SK-N-MC (cell line): Measurements from ENCODE around the gene CDH3.

ENCODE experiments used
- DNase-seq: peaks from one replicate; pipeline ENCODE4 v3.0.0-alpha.2; 2011; ENCODE audit warnings: low read depth, low spot score
- H3K27ac ChIP-seq: fragments of 200-600 bp; sonication (generic); 2 replicates; pipeline ENCODE4 v1.5.1; 2016; ENCODE audit warnings: mixed run types
- H3K36me3 ChIP-seq: fragments of 200-600 bp; sonication (generic); 2 replicates; pipeline ENCODE4 v1.6.1; 2017; ENCODE audit warnings: antibody characterized with exemption, low read length, mixed read lengths; ENCODE audit not compliant: insufficient read depth
- H3K4me3 ChIP-seq: fragments of 200-600 bp; sonication (generic); 2 replicates; pipeline ENCODE4 v1.5.1; 2016
- H3K9ac ChIP-seq: fragments of 200-600 bp; sonication (generic); 2 replicates; pipeline ENCODE4 v1.8.0; 2017; ENCODE audit warnings: mixed run types, mixed read lengths; ENCODE audit not compliant: insufficient read length
- H3K9me3 ChIP-seq: fragments of 200-600 bp; sonication (generic); 2 replicates; pipeline ENCODE4 v1.6.1; 2017; ENCODE audit warnings: low read depth, mild to moderate bottlenecking, antibody characterized with exemption, low read length, moderate library complexity, mixed read lengths
- EZH2 ChIP-seq: fragments of 200-600 bp; sonication (generic); IDR thresholded peaks from one replicate; pipeline ENCODE4 v1.6.1; 2017; ENCODE audit warnings: antibody characterized with exemption
- FOXP2 ChIP-seq: optimal IDR thresholded peaks from 2 replicates; pipeline ENCODE3; 2011; ENCODE audit warnings: mild to moderate bottlenecking, moderate library complexity; ENCODE audit not compliant: insufficient read depth; ENCODE audit errors: extremely low read length, control extremely low read depth
- POLR2AphosphoS5 ChIP-seq: IDR thresholded peaks from 2 replicates; pipeline ENCODE4 v1.6.1; 2012; ENCODE audit warnings: mild to moderate bottlenecking, low read depth, low read length, borderline replicate concordance

The CDH3 gene

GRCh38 chr16:68681038-68681437, 35.9 kb downstream of the CDH3 start:
- H3K9ac ChIP-seq, result no peak overlapping the region
- no peak for DNase-seq
- no peaks in the 10 kb centered on the region for H3K9me3 ChIP-seq
- H3K4me3 ChIP-seq, result no peak overlapping the region
- H3K36me3 ChIP-seq, result no peaks in the 10 kb centered on the region
- TF ChIP-seq EZH2, result no peak
- TF ChIP-seq POLR2AphosphoS5, result no peak
- no peak for TF ChIP-seq FOXP2
- no peak overlapping the region for H3K27ac ChIP-seq

GRCh38 chr16:68685685-68686478, 40.8 kb downstream of the CDH3 start:
- Histone ChIP-seq H3K27ac (no peak overlapping the region), H3K9me3 (no peaks in the 10 kb centered on the region), H3K4me3 (no peak overlapping the region), H3K9ac (no peak overlapping the region), H3K36me3 (no peaks in the 10 kb centered on the region)
- no peak for DNase-seq
- TF ChIP-seq FOXP2 (no peak), POLR2AphosphoS5 (no peak), EZH2 (no peak)

GRCh38 chr16:68686905-68687304, 41.8 kb downstream of the CDH3 start:
- Histone ChIP-seq H3K27ac (no peak overlapping the region), H3K4me3 (no peak overlapping the region), H3K36me3 (no peaks in the 10 kb centered on the region), H3K9me3 (no peaks in the 10 kb centered on the region), H3K9ac (no peak overlapping the region)
- DNase-seq, result no peak
- TF ChIP-seq EZH2, result no peak
- no peak for TF ChIP-seq FOXP2
- TF ChIP-seq POLR2AphosphoS5, result no peak

DNA sequence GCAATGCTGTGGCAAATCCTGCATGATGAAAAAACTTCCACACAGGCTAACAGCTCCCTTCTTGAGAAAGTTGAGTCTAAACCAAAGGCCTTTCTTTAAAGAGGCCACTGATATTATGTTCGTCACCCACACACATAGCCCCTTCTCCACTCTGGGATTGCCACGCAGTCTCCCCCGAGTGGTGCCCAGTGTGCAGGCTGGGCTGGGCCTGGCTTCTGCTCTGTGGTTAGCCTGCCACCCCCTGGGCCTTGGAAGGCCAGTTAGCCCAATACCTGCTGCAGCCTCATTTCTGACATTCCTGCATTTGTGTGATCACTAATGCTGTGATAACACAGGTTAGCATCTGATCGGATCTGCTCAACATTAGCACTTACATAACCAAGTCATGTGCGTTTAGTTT, 44.8 kb downstream of the CDH3 start:
- H3K27ac ChIP-seq, result no peak overlapping the region
- no peak for TF ChIP-seq POLR2AphosphoS5
- no peak for TF ChIP-seq EZH2
- no peak for TF ChIP-seq FOXP2
- no peak for DNase-seq
- H3K9ac ChIP-seq, result no peak overlapping the region
- no peak overlapping the region for H3K4me3 ChIP-seq
- H3K9me3 ChIP-seq, result no peaks in the 10 kb centered on the region
- H3K36me3 ChIP-seq, result no peaks in the 10 kb centered on the region

- TF ChIP-seq POLR2AphosphoS5 (no peak), FOXP2 (no peak), EZH2 (no peak)
- Histone ChIP-seq H3K9ac (no peak overlapping the region), H3K4me3 (no peak overlapping the region), H3K9me3 (no peaks in the 10 kb centered on the region), H3K36me3 (no peaks in the 10 kb centered on the region), H3K27ac (no peak overlapping the region)
- DNase-seq, result no peak
Observed at GRCh38 chr16:68695575-68695974, 50.5 kb downstream of the CDH3 start.

- H3K4me3 ChIP-seq, result no peak overlapping the region
- DNase-seq, result no peak
- TF ChIP-seq POLR2AphosphoS5, result no peak
- no peak for TF ChIP-seq FOXP2
- TF ChIP-seq EZH2, result no peak
- no peaks in the 10 kb centered on the region for H3K9me3 ChIP-seq
- H3K27ac ChIP-seq, result no peak overlapping the region
- no peaks in the 10 kb centered on the region for H3K36me3 ChIP-seq
- H3K9ac ChIP-seq, result no peak overlapping the region
Observed at GRCh38 chr16:68696514-68696913, 51.4 kb downstream of the CDH3 start.

DNA sequence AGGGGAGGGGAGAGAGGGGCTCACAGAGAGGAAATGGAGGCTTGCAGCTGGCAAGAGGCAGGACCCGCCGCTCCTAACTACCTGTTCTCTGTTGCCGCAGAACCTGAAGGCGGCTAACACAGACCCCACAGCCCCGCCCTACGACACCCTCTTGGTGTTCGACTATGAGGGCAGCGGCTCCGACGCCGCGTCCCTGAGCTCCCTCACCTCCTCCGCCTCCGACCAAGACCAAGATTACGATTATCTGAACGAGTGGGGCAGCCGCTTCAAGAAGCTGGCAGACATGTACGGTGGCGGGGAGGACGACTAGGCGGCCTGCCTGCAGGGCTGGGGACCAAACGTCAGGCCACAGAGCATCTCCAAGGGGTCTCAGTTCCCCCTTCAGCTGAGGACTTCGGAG, 53.0 kb downstream of the CDH3 start:
- H3K36me3 ChIP-seq, result no peaks in the 10 kb centered on the region
- H3K9me3 ChIP-seq, result no peaks in the 10 kb centered on the region
- TF ChIP-seq FOXP2 (no peak), EZH2 (no peak), POLR2AphosphoS5 (no peak)
- H3K27ac ChIP-seq, result no peak overlapping the region
- no peak overlapping the region for H3K4me3 ChIP-seq
- no peak for DNase-seq
- H3K9ac ChIP-seq, result no peak overlapping the region

- Histone ChIP-seq H3K4me3 (no peak overlapping the region), H3K9ac (no peak overlapping the region), H3K9me3 (no peaks in the 10 kb centered on the region), H3K27ac (no peak overlapping the region), H3K36me3 (no peaks in the 10 kb centered on the region)
- DNase-seq, result no peak
- TF ChIP-seq POLR2AphosphoS5 (no peak), FOXP2 (no peak), EZH2 (no peak)
Observed at GRCh38 chr16:68700120-68700519, 55.0 kb downstream of the CDH3 start.

- Histone ChIP-seq H3K4me3 (no peak overlapping the region), H3K27ac (no peak overlapping the region), H3K9me3 (no peaks in the 10 kb centered on the region), H3K36me3 (no peaks in the 10 kb centered on the region), H3K9ac (no peak overlapping the region)
- TF ChIP-seq POLR2AphosphoS5 (no peak), FOXP2 (no peak), EZH2 (no peak)
- DNase-seq, result no peak
Observed at GRCh38 chr16:68700831-68701230, 55.7 kb downstream of the CDH3 start.
